Kidney epithelial cell (primary cell): ENCODE measurements around the gene LHFPL3. TPM values are rescaled to one million over a fixed set of nuclear protein-coding genes. Genes with fewer than 3 reads are reported as not detected.

Experiments
- DNase-seq: peaks from one replicate; pipeline ENCODE4 v3.0.0-alpha.2; 2010; ENCODE audit warnings: low read depth
- H3K27me3 ChIP-seq: 2 replicates; pipeline ENCODE4 v1.6.0; 2011; ENCODE audit warnings: low read length; ENCODE audit not compliant: control insufficient read depth, insufficient read depth
- H3K36me3 ChIP-seq: 2 replicates; pipeline ENCODE4 v1.5.1; 2011; ENCODE audit warnings: low read length; ENCODE audit not compliant: control insufficient read depth, insufficient read depth
- H3K4me3 ChIP-seq: 2 replicates; pipeline ENCODE4 v1.5.1; 2011; ENCODE audit warnings: low read depth, mild to moderate bottlenecking, control low read depth, low read length
- CTCF ChIP-seq: IDR thresholded peaks from 2 replicates; pipeline ENCODE4 v1.5.1; 2011; ENCODE audit warnings: mild to moderate bottlenecking, moderate library complexity, low read length, control low read depth, inconsistent platforms; ENCODE audit not compliant: insufficient read depth, poor library complexity, severe bottlenecking
- total RNA-seq: library from RNA; depleted of rRNA; stranded (reverse); fragments of >200 nt; gene quantifications from 2 replicates; pipeline ENCODE4 v1.2.3, GENCODE V29; 2015

LHFPL3 gene
- total RNA-seq, 1 donor from 2014 or later, result not detected

DNA sequence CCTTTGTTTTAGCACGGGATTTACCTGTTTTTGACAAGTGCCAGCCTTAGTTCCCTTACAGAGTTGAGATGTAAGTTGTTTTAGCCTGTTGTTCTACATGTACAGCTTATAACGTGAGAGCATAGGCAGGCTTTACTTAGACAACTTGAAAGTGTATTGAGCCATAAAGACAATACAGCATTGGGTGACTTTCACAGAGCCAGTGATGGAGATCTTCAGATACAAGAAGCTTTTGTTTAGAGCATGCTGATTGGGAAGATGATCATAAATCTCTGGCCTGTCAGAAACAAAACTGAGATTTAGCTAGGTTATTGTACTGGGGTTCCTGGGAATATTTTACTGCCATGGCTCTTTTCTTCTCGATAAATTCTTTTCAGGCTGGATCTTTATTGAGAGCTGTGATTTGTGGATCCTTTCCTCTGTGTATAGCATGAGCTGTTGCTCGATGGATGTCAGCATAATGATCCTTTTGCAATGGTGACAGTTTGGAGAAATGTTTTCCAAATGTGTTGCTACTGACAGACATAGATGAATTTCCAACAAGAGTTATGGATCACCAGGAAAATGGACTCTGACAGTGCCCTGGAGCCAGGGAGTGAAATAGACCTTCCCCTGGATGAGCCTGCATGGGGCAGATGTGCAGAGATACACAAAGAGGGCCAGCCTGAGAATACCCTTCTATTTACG is 30.2 kb downstream of the LHFPL3 start:
- H3K36me3 ChIP-seq, result no peaks in the 10 kb centered on the region
- no peak overlapping the region for H3K4me3 ChIP-seq
- DNase-seq, result no peak
- TF ChIP-seq CTCF, result no peak
- H3K27me3 ChIP-seq, result no peaks in the 10 kb centered on the region

DNA sequence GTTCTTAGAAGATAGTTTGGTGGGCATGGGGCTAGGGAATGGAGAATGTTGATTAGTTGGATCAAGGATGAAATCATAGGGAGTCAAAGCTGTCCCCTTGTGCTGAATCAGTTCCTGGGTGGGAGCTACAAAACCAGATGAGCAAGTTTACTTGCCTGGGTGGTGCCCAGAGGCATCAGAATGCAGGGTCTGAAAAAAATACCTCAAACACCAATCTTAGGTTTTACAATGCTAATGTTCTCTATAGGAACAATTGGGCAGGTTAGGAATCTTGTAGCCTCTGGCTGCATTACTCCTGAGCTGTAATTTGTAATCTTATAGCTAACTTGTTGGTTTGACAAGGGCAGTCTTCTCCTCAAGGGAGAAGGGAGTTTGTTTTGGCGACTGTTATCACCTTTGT is 34.4 kb downstream of the LHFPL3 start:
- no peak overlapping the region for H3K4me3 ChIP-seq
- no peaks in the 10 kb centered on the region for H3K27me3 ChIP-seq
- DNase-seq, result no peak
- no peak for TF ChIP-seq CTCF
- H3K36me3 ChIP-seq, result no peaks in the 10 kb centered on the region

GRCh38 chr7:104363355-104363754 is 35.0 kb downstream of the LHFPL3 start:
- Histone ChIP-seq H3K27me3 (no peaks in the 10 kb centered on the region), H3K4me3 (no peak overlapping the region), H3K36me3 (no peaks in the 10 kb centered on the region)
- no peak for DNase-seq
- TF ChIP-seq CTCF, result no peak

- Histone ChIP-seq H3K4me3 (no peak overlapping the region), H3K27me3 (no peaks in the 10 kb centered on the region), H3K36me3 (no peaks in the 10 kb centered on the region)
- TF ChIP-seq CTCF, result no peak
- DNase-seq, result no peak
Observed at GRCh38 chr7:104366390-104366789, 38.0 kb downstream of the LHFPL3 start.

DNA sequence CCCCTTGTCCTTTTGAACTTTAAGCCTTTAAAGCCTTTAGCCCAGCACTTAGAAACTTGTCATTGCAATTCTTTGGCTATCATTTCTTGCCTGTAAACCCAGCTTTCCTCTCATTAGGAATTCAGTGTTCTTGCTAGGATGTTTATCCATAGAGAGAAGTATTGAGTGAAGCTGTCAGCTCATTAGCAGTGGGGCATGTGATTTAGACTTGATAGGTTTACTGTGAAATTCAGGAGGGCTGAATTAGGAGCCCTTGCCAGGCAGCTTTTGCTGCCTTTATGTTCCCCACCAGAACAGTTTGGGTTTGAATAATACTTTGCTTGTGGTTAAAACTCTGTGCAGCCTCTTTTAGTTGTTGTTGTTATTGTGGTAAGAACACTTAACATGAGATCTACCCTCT is 39.5 kb downstream of the LHFPL3 start:
- no peak for DNase-seq
- Histone ChIP-seq H3K27me3 (no peaks in the 10 kb centered on the region), H3K4me3 (no peak overlapping the region), H3K36me3 (no peaks in the 10 kb centered on the region)
- TF ChIP-seq CTCF, result no peak
